OCI-LY7 (cell line): ENCODE measurements around the gene AP4B1. TPM values are rescaled to one million over a fixed set of nuclear protein-coding genes. Genes with fewer than 3 reads are reported as not detected.

Experiments
- BruUV-seq: library from RNA; stranded (reverse); fragments of 400-500 nt; replicated peaks from 2 replicates; lab custom pipeline; 2021; lab: Mats Ljungman, UMichigan
- CTCF ChIA-PET: fragments of 300-600 bp; sonication (Branson Sonifier 250); formaldehyde crosslinking; loops from one replicate; lab custom pipeline; 2022; ENCODE audit warnings: antibody characterized with exemption; ENCODE audit not compliant: unreplicated experiment; lab: Charles Lee
- POLR2A ChIA-PET: fragments of 300-600 bp; sonication (Branson Sonifier 250); formaldehyde crosslinking; loops from one replicate; lab custom pipeline; 2022; ENCODE audit warnings: antibody characterized with exemption; lab: Charles Lee
- DNase-seq: peaks from one replicate; pipeline ENCODE4 v3.0.0-alpha.2; 2015; ENCODE audit warnings: low spot score
- H2AFZ ChIP-seq: fragments of 200-600 bp; sonication (generic), shearing (Covaris generic); 2 replicates; pipeline ENCODE4 v1.6.1; 2014; ENCODE audit warnings: mild to moderate bottlenecking, antibody characterized with exemption, low read length, moderate library complexity
- H3K27ac ChIP-seq: fragments of 200-600 bp; sonication (generic); 2 replicates; pipeline ENCODE4 v1.5.1; 2014; ENCODE audit warnings: mixed run types, low read depth, mild to moderate bottlenecking, moderate library complexity, low read length, inconsistent platforms; ENCODE audit not compliant: poor library complexity, severe bottlenecking
- H3K36me3 ChIP-seq: fragments of 200-600 bp; sonication (generic); 2 replicates; pipeline ENCODE4 v1.6.1; 2014; ENCODE audit warnings: mild to moderate bottlenecking, antibody characterized with exemption, low read length, moderate library complexity, mixed read lengths; ENCODE audit not compliant: insufficient read depth
- H3K4me1 ChIP-seq: fragments of 200-600 bp; sonication (generic); 2 replicates; pipeline ENCODE4 v1.5.1; 2014; ENCODE audit warnings: mild to moderate bottlenecking, low read length; ENCODE audit not compliant: insufficient read depth, poor library complexity, severe bottlenecking
- H3K4me2 ChIP-seq: fragments of 200-600 bp; sonication (generic); 2 replicates; pipeline ENCODE4 v1.6.1; 2014; ENCODE audit warnings: mild to moderate bottlenecking, low read length
- H3K4me3 ChIP-seq: fragments of 200-600 bp; sonication (generic); 2 replicates; pipeline ENCODE4 v1.5.1; 2014; ENCODE audit warnings: mild to moderate bottlenecking, low read depth, low read length; ENCODE audit not compliant: poor library complexity, severe bottlenecking
- H3K79me2 ChIP-seq: fragments of 200-600 bp; sonication (generic); 2 replicates; pipeline ENCODE4 v1.6.1; 2016; ENCODE audit warnings: low read depth, mild to moderate bottlenecking, low read length, moderate library complexity, mixed read lengths; ENCODE audit not compliant: insufficient read depth
- H3K9me2 ChIP-seq: fragments of 200-600 bp; sonication (generic); 2 replicates; pipeline ENCODE4 v1.6.1; 2016; ENCODE audit warnings: mild to moderate bottlenecking, low read length, mixed read lengths; ENCODE audit not compliant: insufficient read depth
- H3K9me3 ChIP-seq: fragments of 200-600 bp; sonication (generic); 2 replicates; pipeline ENCODE4 v1.6.1; 2014; ENCODE audit warnings: mild to moderate bottlenecking, mixed run types, low read length, mixed read lengths
- H4K20me1 ChIP-seq: fragments of 200-600 bp; sonication (generic); 2 replicates; pipeline ENCODE4 v1.6.1; 2014; ENCODE audit warnings: mild to moderate bottlenecking, antibody characterized with exemption, low read length, moderate library complexity, mixed read lengths; ENCODE audit not compliant: insufficient read depth
- CTCF ChIP-seq: fragments of 200-600 bp; sonication (generic); conservative IDR thresholded peaks from 2 replicates; pipeline ENCODE4 v1.5.1; 2014; ENCODE audit warnings: mild to moderate bottlenecking, antibody characterized with exemption, low read length, moderate library complexity, mixed read lengths
- EZH2phosphoT487 ChIP-seq: fragments of 200-600 bp; sonication (generic); IDR thresholded peaks from 2 replicates; pipeline ENCODE4 v1.6.1; 2018; ENCODE audit warnings: low read depth, borderline replicate concordance, mild to moderate bottlenecking, mixed run types, antibody characterized with exemption, low read length, moderate library complexity, mixed read lengths
- intact Hi-C: fragments of 100-400 bp; cut with micrococcal nuclease; formaldehyde crosslinking; loops from one replicate; pipeline ENCODE4 v1.10.0; 2022; ENCODE audit not compliant: unreplicated experiment
- total RNA-seq, 2 experiments: library from RNA; depleted of rRNA in 1 of 2; stranded (reverse); fragments of >200 nt in 1 of 2; shearing (Covaris generic) in 1 of 2; gene quantifications; 2 replicates each; pipeline ENCODE4 v1.2.3, GENCODE V29; 2014 to 2022

The AP4B1 gene
- total RNA-seq, 2 experiments from 2014 or later, result 40.5 to 45.3 TPM

- Histone ChIP-seq H3K4me3 (no peak overlapping the region), H3K9me2 (no peaks in the 10 kb centered on the region), H3K4me1 (peaks cover 11% of the 10 kb centered on the region), H3K4me2 (no peak overlapping the region), H3K27ac (no peak overlapping the region), H3K79me2 (0 out of 2 replicates have a peak, but pooled peaks cover 3% of the 10 kb centered on the region), H3K36me3 (peaks cover 30% of the 10 kb centered on the region), H3K9me3 (no peaks in the 10 kb centered on the region), H2AFZ (no peak overlapping the region), H4K20me1 (no peaks in the 10 kb centered on the region)
- TF ChIP-seq EZH2phosphoT487 (no peak), CTCF (no peak)
- ChIA-PET CTCF (interaction anchor here (0.8 kb wide), 1 partner anchor 12 kb away, joined by 3 read pairs; no protein-coding TSS in a partner anchor), POLR2A (interaction anchor here (0.8 to 1.2 kb wide), 4 partner anchors 13 to 51 kb away, joined by 3 to 5 read pairs (median 3); no protein-coding TSS in a partner anchor)
- no TSS peak for BruUV-seq
- intact Hi-C loops, result no loop called here
- DNase-seq, result no peak
Observed at GRCh38 chr1:113918243-113918642, 13.6 kb upstream of the AP4B1 start.

DNA sequence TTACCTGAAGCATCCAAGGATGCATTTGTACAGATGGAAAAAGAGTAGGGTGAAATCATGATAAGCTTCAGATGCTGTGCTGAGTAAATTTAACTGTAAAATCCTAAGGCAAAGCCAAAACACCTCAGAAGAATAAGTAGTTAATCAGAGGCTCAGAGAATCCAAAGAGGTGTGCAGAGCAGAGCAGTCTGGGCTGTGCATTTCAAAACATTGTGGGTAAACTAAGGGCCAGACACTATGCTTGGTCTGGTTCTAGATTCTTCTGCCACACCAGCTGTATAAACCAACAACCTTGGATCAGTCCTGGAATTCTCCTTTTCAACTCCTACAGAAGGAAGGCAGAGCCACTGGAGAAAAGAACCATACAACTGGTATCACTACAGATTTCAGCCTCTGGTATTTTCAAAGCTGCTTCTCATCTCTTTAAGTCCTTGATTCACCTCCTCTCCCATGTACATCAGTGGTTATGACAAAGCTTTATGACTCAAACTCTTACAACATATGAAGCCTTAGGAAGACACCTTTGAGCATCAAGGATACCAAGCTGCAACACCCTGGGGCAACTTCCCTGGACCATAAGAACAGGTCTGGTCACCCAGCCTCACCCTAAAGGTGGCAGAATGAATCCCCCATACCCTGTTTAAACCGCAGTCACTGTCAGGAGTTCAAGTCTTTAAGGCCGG is 12.9 kb upstream of the AP4B1 start:
- Histone ChIP-seq H3K4me1 (peaks cover 11% of the 10 kb centered on the region), H2AFZ (no peak overlapping the region), H3K36me3 (peaks cover 37% of the 10 kb centered on the region), H3K27ac (no peak overlapping the region), H3K4me3 (no peak overlapping the region), H4K20me1 (no peaks in the 10 kb centered on the region), H3K9me2 (no peaks in the 10 kb centered on the region), H3K79me2 (0 out of 2 replicates have a peak, but pooled peaks cover 4% of the 10 kb centered on the region), H3K4me2 (no peak overlapping the region), H3K9me3 (no peaks in the 10 kb centered on the region)
- BruUV-seq, result no TSS peak
- TF ChIP-seq CTCF, result no peak
- TF ChIP-seq EZH2phosphoT487, result no peak
- DNase-seq, result no peak
- POLR2A ChIA-PET, result interaction anchor here (0.5 to 1.1 kb wide), 3 partner anchors 13 to 50 kb away, joined by 3 to 5 read pairs (median 3); no protein-coding TSS in a partner anchor
- intact Hi-C loops, result no loop called here
- CTCF ChIA-PET, result interaction anchor here (0.8 kb wide), 1 partner anchor 11 kb away, joined by 3 read pairs; no protein-coding TSS in a partner anchor

DNA sequence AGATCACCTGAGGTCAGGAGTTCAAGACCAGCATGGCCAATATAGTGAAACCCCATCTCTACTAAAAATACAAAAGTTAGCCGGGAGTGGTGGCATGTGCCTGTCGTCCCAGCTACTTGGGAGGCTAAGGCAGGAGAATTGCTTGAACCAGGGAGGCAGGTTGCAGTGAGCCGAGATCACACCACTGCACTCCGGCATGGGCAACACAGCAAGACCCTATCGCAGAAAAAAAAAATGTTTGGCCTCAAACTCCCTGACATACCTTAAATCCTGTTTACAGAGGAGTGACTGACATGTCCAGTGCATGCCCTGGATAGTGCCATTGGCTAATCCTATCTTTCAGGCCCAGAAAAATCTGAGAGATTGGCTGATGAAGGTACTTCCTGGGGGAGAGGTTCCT is 12.4 kb upstream of the AP4B1 start:
- no peak overlapping the region for H2AFZ ChIP-seq
- H3K27ac ChIP-seq, result no peak overlapping the region
- no TSS peak for BruUV-seq
- 0 out of 2 replicates have a peak, but pooled peaks cover 10% of the 10 kb centered on the region for H3K79me2 ChIP-seq
- POLR2A ChIA-PET, result interaction anchor here (0.5 to 1.7 kb wide), 2 partner anchors 13 to 24 kb away, joined by 3 to 6 read pairs; partner anchors contain the start of genes AP4B1 and DCLRE1B
- TF ChIP-seq EZH2phosphoT487 (no peak), CTCF (no peak)
- no peaks in the 10 kb centered on the region for H3K9me3 ChIP-seq
- intact Hi-C loops, result no loop called here
- no peak overlapping the region for H3K4me3 ChIP-seq
- no peaks in the 10 kb centered on the region for H4K20me1 ChIP-seq
- peaks cover 43% of the 10 kb centered on the region for H3K36me3 ChIP-seq
- no peak for DNase-seq
- peaks cover 11% of the 10 kb centered on the region for H3K4me1 ChIP-seq
- H3K9me2 ChIP-seq, result no peaks in the 10 kb centered on the region
- CTCF ChIA-PET, result no interaction called here
- H3K4me2 ChIP-seq, result no peak overlapping the region
